NT2/D1 (cell line): ENCODE data around the gene MLLT1.
"Not testable (repeated sequence)": the region's sequence is repeated elsewhere in the genome, so short reads cannot be mapped to it uniquely, and the experiment has no call there.

ENCODE experiments used
- DNase-seq: peaks from one replicate; pipeline ENCODE4 v3.0.0-alpha.2; 2011; ENCODE audit warnings: low read depth, low spot score
- H3K27me3 ChIP-seq: 2 replicates; pipeline ENCODE4 v1.6.0; 2011; ENCODE audit warnings: mild to moderate bottlenecking; ENCODE audit not compliant: insufficient read length, insufficient read depth
- H3K36me3 ChIP-seq: 2 replicates; pipeline ENCODE4 v1.6.1; 2011; ENCODE audit warnings: mild to moderate bottlenecking, low read length, mixed read lengths; ENCODE audit not compliant: insufficient read depth, insufficient read length
- H3K4me1 ChIP-seq: 2 replicates; pipeline ENCODE4 v1.5.1; 2011; ENCODE audit not compliant: insufficient read depth, insufficient read length
- H3K4me3 ChIP-seq: 2 replicates; pipeline ENCODE4 v1.5.1; 2011; ENCODE audit warnings: low read depth; ENCODE audit not compliant: insufficient read length
- H3K9ac ChIP-seq: 2 replicates; pipeline ENCODE4 v1.6.0; 2011; ENCODE audit warnings: low read depth; ENCODE audit not compliant: insufficient read length
- H3K9me3 ChIP-seq: 2 replicates; pipeline ENCODE4 v1.5.1; 2011; ENCODE audit warnings: mild to moderate bottlenecking, low read length; ENCODE audit not compliant: insufficient read depth
- SUZ12 ChIP-seq: IDR thresholded peaks from 2 replicates; pipeline ENCODE4 v1.6.1; 2011; ENCODE audit not compliant: insufficient read length, insufficient read depth; ENCODE audit errors: extremely low read depth
- YY1 ChIP-seq: IDR thresholded peaks from 2 replicates; pipeline ENCODE4 v1.6.1; 2011; ENCODE audit not compliant: insufficient read length, insufficient read depth
- ZNF274 ChIP-seq: IDR thresholded peaks from 2 replicates; pipeline ENCODE4 v1.6.1; 2011; ENCODE audit warnings: mild to moderate bottlenecking, low read depth, low read length

MLLT1 gene

GRCh38 chr19:6279931-6280591, at the start of gene MLLT1:
Gene MLLT1, minus strand, starts transcription at chr19:6279975. Its CDS starts 191 bp downstream, at chr19:6279784.
- TF ChIP-seq ZNF274 (no peak), SUZ12 (no peak), YY1 (no peak)
- H3K4me3 ChIP-seq: peak within 1 kb of the TSS; percentile 92
- DNase-seq: peak; percentile 95

GRCh38 chr19:6326815-6327214, 47.0 kb upstream of the MLLT1 start:
- TF ChIP-seq YY1 (no peak), ZNF274 (no peak), SUZ12 (no peak)
- Histone ChIP-seq H3K9ac (no peak overlapping the region), H3K4me3 (no peak overlapping the region), H3K27me3 (no peaks in the 10 kb centered on the region), H3K36me3 (no peaks in the 10 kb centered on the region), H3K4me1 (peaks cover 3% of the 10 kb centered on the region), H3K9me3 (no peaks in the 10 kb centered on the region; the same call in 1 of the 2 replicates)
- DNase-seq: no peak

More at GRCh38 chr19:6279931-6280591, at the start of gene MLLT1:
- H3K4me1 ChIP-seq: peaks cover 26% of the 10 kb centered on the region
- H3K27me3 ChIP-seq: no peaks in the 10 kb centered on the region
- peak within 1 kb of the TSS; percentile 95 for H3K9ac ChIP-seq
- H3K36me3 ChIP-seq: peaks cover 36% of the 10 kb centered on the region
- H3K9me3 ChIP-seq: no peaks in the 10 kb centered on the region

GRCh38 chr19:6325614-6326013, 45.8 kb upstream of the MLLT1 start:
- no peaks in the 10 kb centered on the region for H3K27me3 ChIP-seq
- H3K4me3 ChIP-seq: no peak overlapping the region
- DNase-seq: no peak
- TF ChIP-seq SUZ12 (no peak), YY1 (no peak), ZNF274 (no peak)
- no peaks in the 10 kb centered on the region; the same call in 1 of the 2 replicates for H3K9me3 ChIP-seq
- H3K4me1 ChIP-seq: no peaks in the 10 kb centered on the region
- H3K36me3 ChIP-seq: no peaks in the 10 kb centered on the region
- no peak overlapping the region for H3K9ac ChIP-seq

- Histone ChIP-seq H3K9ac (no peak overlapping the region), H3K36me3 (no peaks in the 10 kb centered on the region), H3K27me3 (no peaks in the 10 kb centered on the region), H3K4me1 (no peaks in the 10 kb centered on the region), H3K4me3 (no peak overlapping the region), H3K9me3 (no peaks in the 10 kb centered on the region; the same call in 1 of the 2 replicates)
- no peak for TF ChIP-seq SUZ12
- TF ChIP-seq YY1: no peak
- TF ChIP-seq ZNF274: no peak
- DNase-seq: no peak
These were observed 45.0 kb upstream of the MLLT1 start for GRCh38 chr19:6324757-6325156.

- TF ChIP-seq SUZ12 (no peak), ZNF274 (no peak), YY1 (no peak)
- Histone ChIP-seq H3K36me3 (no peaks in the 10 kb centered on the region), H3K9me3 (no peaks in the 10 kb centered on the region; the same call in 1 of the 2 replicates), H3K9ac (no peak overlapping the region), H3K27me3 (no peaks in the 10 kb centered on the region), H3K4me1 (peaks cover 4% of the 10 kb centered on the region), H3K4me3 (no peak overlapping the region)
- DNase-seq: no peak
These were observed 42.5 kb upstream of the MLLT1 start for GRCh38 chr19:6322284-6322683.

GRCh38 chr19:6319376-6319775, 39.6 kb upstream of the MLLT1 start:
- Histone ChIP-seq H3K4me1 (peaks cover 4% of the 10 kb centered on the region), H3K9me3 (no peaks in the 10 kb centered on the region; the same call in 1 of the 2 replicates), H3K36me3 (no peaks in the 10 kb centered on the region), H3K9ac (no peak overlapping the region), H3K4me3 (no peak overlapping the region), H3K27me3 (no peaks in the 10 kb centered on the region)
- no peak for DNase-seq
- TF ChIP-seq SUZ12 (no peak), ZNF274 (no peak), YY1 (no peak)

GRCh38 chr19:6318772-6319171, 39.0 kb upstream of the MLLT1 start:
- no peak for DNase-seq
- H3K4me3 ChIP-seq: no peak overlapping the region
- no peaks in the 10 kb centered on the region for H3K36me3 ChIP-seq
- peaks cover 4% of the 10 kb centered on the region for H3K4me1 ChIP-seq
- peaks cover 1% of the 10 kb centered on the region for H3K9me3 ChIP-seq
- no peak overlapping the region for H3K9ac ChIP-seq
- TF ChIP-seq SUZ12 (no peak), YY1 (no peak), ZNF274 (no peak)
- no peaks in the 10 kb centered on the region for H3K27me3 ChIP-seq

- H3K4me1 ChIP-seq, H3K9ac ChIP-seq, H3K9me3 ChIP-seq, H3K27me3 ChIP-seq, H3K36me3 ChIP-seq, DNase-seq, H3K4me3 ChIP-seq: not testable (repeated sequence)
These were observed 35.9 kb upstream of the MLLT1 start for GRCh38 chr19:6315646-6316045.
